A549 (cell line): ENCODE data around the gene INPP4B. TPM values are rescaled to one million over a fixed set of nuclear protein-coding genes. Genes with fewer than 3 reads are reported as not detected.
A peak's percentile ranks its signal among the peaks of the same experiment; 100 is the strongest.

ENCODE experiments used
- ATAC-seq, 2 experiments: fragments of 200-7000 bp in 1 of 2; fragments of >200 bp in 1 of 2; cut with Nextera tagmentation in 1 of 2; cut with Tn5 transposase in 1 of 2; 3 replicates each; pipeline versions ENCODE4 v1.8.0 to v1.9.1; 2018 to 2020; ENCODE audit warnings: mild to moderate bottlenecking in 1 of 2, moderate library complexity in 1 of 2
- CTCF ChIA-PET: fragments of 300-600 bp; sonication (Branson Sonifier 250); formaldehyde crosslinking; extraction: SDS; loops from one replicate; lab custom pipeline; 2021; ENCODE audit warnings: antibody characterized with exemption, inconsistent platforms; lab: Yijun Ruan, JAX
- POLR2A ChIA-PET: fragments of 350-600 bp; formaldehyde crosslinking; extraction: SDS; loops from one replicate; lab custom pipeline; 2021; ENCODE audit warnings: antibody characterized with exemption, inconsistent platforms; lab: Yijun Ruan, JAX
- DNase-seq, 2 experiments: peaks; one replicate each; pipeline versions ENCODE4 v3.0.0 to v3.0.0-alpha.2; 2011 to 2016; ENCODE audit warnings: low read depth in 1 of 2, low spot score in 1 of 2
- FAIRE-seq: peaks from 2 replicates; lab custom pipeline; 2011; peaks lifted over from hg19 to GRCh38; lab: Jason Lieb, UNC
- H3K27ac ChIP-seq, 2 experiments: fragments of >200 bp; sonication (Bioruptor Twin); formaldehyde crosslinking; 3 replicates each; pipeline ENCODE4 v1.5.1; 2016 to 2017
- H3K4me1 ChIP-seq: fragments of >200 bp; sonication (Bioruptor Twin); formaldehyde crosslinking; 3 replicates; pipeline ENCODE4 v1.6.1; 2016
- H3K4me2 ChIP-seq: fragments of >200 bp; sonication (Bioruptor Twin); formaldehyde crosslinking; 3 replicates; pipeline ENCODE4 v1.6.1; 2016
- H3K4me3 ChIP-seq: fragments of >200 bp; sonication (Bioruptor Twin); formaldehyde crosslinking; 3 replicates; pipeline ENCODE4 v1.5.1; 2016
- H3K9me3 ChIP-seq: fragments of >200 bp; sonication (Bioruptor Twin); formaldehyde crosslinking; 3 replicates; pipeline ENCODE4 v1.6.1; 2016
- BHLHE40 ChIP-seq: IDR thresholded peaks from 2 replicates; pipeline ENCODE4 v1.6.1; 2012; ENCODE audit warnings: low read depth, low read length, inconsistent platforms
- CBX2 ChIP-seq: fragments of 200-600 bp; sonication (generic); IDR thresholded peaks from 2 replicates; pipeline ENCODE4 v1.6.1; 2016; ENCODE audit warnings: low read depth, mild to moderate bottlenecking, borderline replicate concordance
- CBX8 ChIP-seq: fragments of 200-600 bp; sonication (generic); IDR thresholded peaks from 2 replicates; pipeline ENCODE4 v1.6.1; 2016
- CHD2 ChIP-seq: fragments of 150-350 bp; IDR thresholded peaks from 2 replicates; pipeline ENCODE4 v1.6.1; 2014; ENCODE audit warnings: low read length; ENCODE audit not compliant: partially characterized antibody
- EHF ChIP-seq: fragments of 250-450 bp; sonication (Bioruptor Pico); IDR thresholded peaks from 2 replicates; pipeline ENCODE4 v1.5.0; 2020; ENCODE audit warnings: mild to moderate bottlenecking
- ESRRA ChIP-seq: fragments of 150-350 bp; IDR thresholded peaks from 2 replicates; pipeline ENCODE4 v1.6.1; 2014; ENCODE audit warnings: mild to moderate bottlenecking, low read length, borderline replicate concordance
- FOSB ChIP-seq: fragments of 250-450 bp; sonication (Bioruptor Pico); IDR thresholded peaks from 2 replicates; pipeline ENCODE4 v1.5.0; 2020; ENCODE audit warnings: mild to moderate bottlenecking, moderate library complexity
- HOXB13 ChIP-seq: fragments of 250-450 bp; sonication (Bioruptor Pico); IDR thresholded peaks from 2 replicates; pipeline ENCODE4 v1.5.0; 2020; ENCODE audit warnings: low read depth, mild to moderate bottlenecking, moderate library complexity
- HOXB5 ChIP-seq: fragments of 250-450 bp; sonication (Bioruptor Pico); IDR thresholded peaks from 2 replicates; pipeline ENCODE4 v1.5.0; 2020; ENCODE audit warnings: mild to moderate bottlenecking, moderate library complexity
- JUN ChIP-seq, 2 experiments: fragments of >200 bp; sonication (Bioruptor Twin); formaldehyde crosslinking; IDR thresholded peaks; 2 replicates in 1 of 2; 3 replicates in 1 of 2; pipeline ENCODE4 v1.6.1; 2016 to 2017
- JUNB ChIP-seq: fragments of >200 bp; sonication (Bioruptor Twin); formaldehyde crosslinking; IDR thresholded peaks from 2 replicates; pipeline ENCODE4 v1.6.1; 2016
- MYC ChIP-seq: IDR thresholded peaks from 2 replicates; pipeline ENCODE4 v1.6.1; 2012; ENCODE audit warnings: mild to moderate bottlenecking, inconsistent platforms, low read length, improper control_type of control experiment, borderline replicate concordance
- NPAS2 ChIP-seq: fragments of 250-450 bp; sonication (Bioruptor Pico); IDR thresholded peaks from 2 replicates; pipeline ENCODE4 v1.8.0; 2022; ENCODE audit warnings: mild to moderate bottlenecking, moderate library complexity, borderline replicate concordance
- PHF8 ChIP-seq: fragments of 200-600 bp; sonication (generic); IDR thresholded peaks from 2 replicates; pipeline ENCODE4 v1.6.1; 2016; ENCODE audit warnings: low read depth, mild to moderate bottlenecking, antibody characterized with exemption, moderate library complexity, borderline replicate concordance
- POLR2A ChIP-seq: IDR thresholded peaks from 2 replicates; pipeline ENCODE4 v1.6.1; 2012; ENCODE audit warnings: mild to moderate bottlenecking, low read length
- RCOR1 ChIP-seq: fragments of 150-350 bp; IDR thresholded peaks from 2 replicates; pipeline ENCODE4 v1.6.1; 2014; ENCODE audit warnings: antibody characterized with exemption, low read length, low read depth
- RFX5 ChIP-seq: fragments of 450-650 bp; IDR thresholded peaks from 2 replicates; pipeline ENCODE4 v1.7.1; 2014; ENCODE audit warnings: antibody characterized with exemption, mild to moderate bottlenecking, moderate library complexity
- SREBF2 ChIP-seq: fragments of 450-650 bp; IDR thresholded peaks from 2 replicates; pipeline ENCODE4 v1.6.1; 2014; ENCODE audit warnings: mild to moderate bottlenecking, moderate library complexity
- ZC3H11A ChIP-seq: fragments of 450-650 bp; IDR thresholded peaks from 2 replicates; pipeline ENCODE4 v1.6.1; 2014; ENCODE audit warnings: antibody characterized with exemption, mild to moderate bottlenecking
- ZFP36 ChIP-seq: fragments of 450-650 bp; IDR thresholded peaks from 2 replicates; pipeline ENCODE4 v1.6.1; 2014; ENCODE audit warnings: borderline replicate concordance; ENCODE audit not compliant: partially characterized antibody
- WGBS: methylation state at CpG from one replicate; pipeline ENCODE4 v1.1.6; 2017; ENCODE audit errors: missing lambda C conversion rate; 5-methylcytosine and 5-hydroxymethylcytosine counted together
- polyA plus RNA-seq, 4 experiments: library from polyadenylated mRNA; depleted of rRNA in 3 of 4; stranded (reverse); fragments of >200 nt; fragmentation: RNase III in 1 of 4; extraction: RNeasy Plus Mini Kit Qiagen cat#74134 plus additional on column Dnase treatment in 1 of 4; gene quantifications; 2 replicates in 3 of 4; 3 replicates in 1 of 4; pipeline ENCODE4 v1.2.3, GENCODE V29; 2011 to 2017
- TF ChIP-seq, protein P1 (sequence below): IDR thresholded peaks from 2 replicates; pipeline ENCODE4 v1.6.1; 2012; ENCODE audit warnings: low read depth, borderline replicate concordance
- TF ChIP-seq, protein P2 (sequence below): fragments of >200 bp; sonication (Bioruptor Twin); formaldehyde crosslinking; IDR thresholded peaks from 3 replicates; pipeline ENCODE4 v1.6.1; 2016
- TF ChIP-seq, protein P3 (sequence below): IDR thresholded peaks from 2 replicates; pipeline ENCODE4 v1.6.1; 2012
- TF ChIP-seq, protein P4 (sequence below): fragments of 250-450 bp; sonication (Bioruptor Pico); IDR thresholded peaks from 2 replicates; pipeline ENCODE4 v1.5.0; 2020; ENCODE audit warnings: low read depth, mild to moderate bottlenecking, moderate library complexity

INPP4B gene
- polyA plus RNA-seq, 2 of the 4 experiments (the other 2 are of a cell fraction) = 7.2 to 14.9 TPM

DNA sequence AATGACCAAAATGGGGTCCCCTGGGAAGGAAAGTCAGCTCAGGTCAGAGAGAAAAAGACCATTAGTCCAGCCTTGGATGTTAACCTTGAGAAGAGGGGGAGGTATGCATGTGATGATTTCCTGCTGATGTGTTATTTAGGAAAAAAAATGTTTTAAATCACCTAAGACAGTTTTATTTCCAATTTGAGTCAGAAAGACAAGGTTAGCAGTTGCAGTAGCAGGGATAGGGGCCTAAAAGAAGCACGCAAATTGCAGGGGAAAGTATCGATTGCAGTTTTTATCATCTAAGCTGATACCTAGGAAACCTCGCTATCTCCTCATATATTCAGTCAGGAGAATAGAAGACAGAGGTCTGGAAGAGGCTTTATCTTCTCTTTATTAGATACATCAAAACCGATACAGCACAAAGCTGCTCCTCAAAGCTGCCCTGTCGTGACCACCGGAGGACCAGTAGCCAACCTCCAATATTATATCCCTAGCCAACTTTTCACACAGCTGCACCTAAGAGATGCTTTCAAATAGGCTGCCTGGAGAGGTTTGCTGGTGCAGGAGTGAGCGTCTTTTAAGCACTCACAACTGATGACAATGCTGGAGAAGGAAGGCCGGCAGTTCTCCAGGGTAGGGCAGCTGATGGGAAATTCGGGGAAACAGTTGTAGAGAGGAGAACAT, 289.4 kb downstream of the INPP4B start:
- CTCF ChIA-PET = interaction anchor here (0.7 to 1.6 kb wide), 3 partner anchors 10 to 204 kb away, joined by 3 read pairs; no protein-coding TSS in a partner anchor
- Histone ChIP-seq H3K4me2 (no peak overlapping the region), H3K4me1 (peaks cover 15% of the 10 kb centered on the region), H3K4me3 (no peak overlapping the region), H3K9me3 (no peaks in the 10 kb centered on the region), H3K27ac (peak overlapping the region in 1 of 2 experiments; percentile 51; a peak in 1 of 6 replicates)
- POLR2A ChIA-PET = no interaction called here
- FAIRE-seq (no peak), DNase-seq (no peak), ATAC-seq (no peak)
- TF ChIP-seq EHF (CRISPR knock-in tag) = no peak
- no peak for TF ChIP-seq JUN (IDR thresholded peaks at IDR 0.05)
- no peak for TF ChIP-seq HOXB13
- no peak for TF ChIP-seq RFX5
- no peak for TF ChIP-seq ZC3H11A
- TF ChIP-seq, protein P1, sequence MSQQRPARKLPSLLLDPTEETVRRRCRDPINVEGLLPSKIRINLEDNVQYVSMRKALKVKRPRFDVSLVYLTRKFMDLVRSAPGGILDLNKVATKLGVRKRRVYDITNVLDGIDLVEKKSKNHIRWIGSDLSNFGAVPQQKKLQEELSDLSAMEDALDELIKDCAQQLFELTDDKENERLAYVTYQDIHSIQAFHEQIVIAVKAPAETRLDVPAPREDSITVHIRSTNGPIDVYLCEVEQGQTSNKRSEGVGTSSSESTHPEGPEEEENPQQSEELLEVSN = no peak
- no peak for TF ChIP-seq ESRRA
- 89% methylated on average over 9 of the region's 9 CpGs for WGBS

DNA sequence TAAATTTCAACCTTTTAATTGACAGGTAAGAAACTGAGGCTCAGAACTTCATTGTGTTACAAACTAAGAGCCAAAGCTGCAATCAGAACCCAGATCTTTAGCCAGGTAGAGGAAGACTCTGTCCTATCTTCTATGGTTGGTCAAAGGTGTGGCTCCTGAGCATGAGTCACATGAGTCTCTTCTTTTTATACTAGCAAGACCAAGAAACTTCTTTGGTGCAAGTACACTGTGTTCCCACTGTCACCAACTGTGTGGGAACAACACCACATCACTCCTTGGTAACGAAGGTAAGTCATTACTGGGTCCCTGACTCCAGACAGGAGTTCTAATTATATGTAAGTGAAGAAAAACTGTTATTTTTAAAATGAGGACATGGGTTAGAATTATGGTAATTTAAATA, 290.1 kb downstream of the INPP4B start:
- Histone ChIP-seq H3K9me3 (no peaks in the 10 kb centered on the region), H3K4me2 (no peak overlapping the region), H3K27ac (peak overlapping the region in 1 of 2 experiments; percentile 51; a peak in 1 of 6 replicates), H3K4me1 (peaks cover 22% of the 10 kb centered on the region), H3K4me3 (no peak overlapping the region)
- WGBS = 61% methylated on average over 1 of the region's 1 CpG
- FAIRE-seq (no peak), ATAC-seq (no peak), DNase-seq (no peak)
- ChIA-PET CTCF (interaction anchor here (1.6 kb wide), 1 partner anchor 15 kb away, joined by 3 read pairs; no protein-coding TSS in a partner anchor), POLR2A (no interaction called here)
- no peak for TF ChIP-seq CBX8
- TF ChIP-seq JUN (IDR thresholded peaks at IDR 0.05) = no peak
- TF ChIP-seq, protein P2, sequence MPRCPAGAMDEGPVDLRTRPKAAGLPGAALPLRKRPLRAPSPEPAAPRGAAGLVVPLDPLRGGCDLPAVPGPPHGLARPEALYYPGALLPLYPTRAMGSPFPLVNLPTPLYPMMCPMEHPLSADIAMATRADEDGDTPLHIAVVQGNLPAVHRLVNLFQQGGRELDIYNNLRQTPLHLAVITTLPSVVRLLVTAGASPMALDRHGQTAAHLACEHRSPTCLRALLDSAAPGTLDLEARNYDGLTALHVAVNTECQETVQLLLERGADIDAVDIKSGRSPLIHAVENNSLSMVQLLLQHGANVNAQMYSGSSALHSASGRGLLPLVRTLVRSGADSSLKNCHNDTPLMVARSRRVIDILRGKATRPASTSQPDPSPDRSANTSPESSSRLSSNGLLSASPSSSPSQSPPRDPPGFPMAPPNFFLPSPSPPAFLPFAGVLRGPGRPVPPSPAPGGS = no peak
- TF ChIP-seq CHD2 = no peak
- no peak for TF ChIP-seq SREBF2
- no peak for TF ChIP-seq RFX5
- TF ChIP-seq JUNB = no peak
- TF ChIP-seq, protein P3, sequence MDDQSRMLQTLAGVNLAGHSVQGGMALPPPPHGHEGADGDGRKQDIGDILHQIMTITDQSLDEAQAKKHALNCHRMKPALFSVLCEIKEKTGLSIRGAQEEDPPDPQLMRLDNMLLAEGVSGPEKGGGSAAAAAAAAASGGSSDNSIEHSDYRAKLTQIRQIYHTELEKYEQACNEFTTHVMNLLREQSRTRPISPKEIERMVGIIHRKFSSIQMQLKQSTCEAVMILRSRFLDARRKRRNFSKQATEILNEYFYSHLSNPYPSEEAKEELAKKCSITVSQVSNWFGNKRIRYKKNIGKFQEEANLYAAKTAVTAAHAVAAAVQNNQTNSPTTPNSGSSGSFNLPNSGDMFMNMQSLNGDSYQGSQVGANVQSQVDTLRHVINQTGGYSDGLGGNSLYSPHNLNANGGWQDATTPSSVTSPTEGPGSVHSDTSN = no peak
- TF ChIP-seq FOSB (CRISPR knock-in tag) = no peak
- TF ChIP-seq ESRRA = no peak
- no peak for TF ChIP-seq MYC
- TF ChIP-seq RCOR1 = no peak
- no peak for TF ChIP-seq HOXB5 (CRISPR knock-in tag)
- no peak for TF ChIP-seq NPAS2

DNA sequence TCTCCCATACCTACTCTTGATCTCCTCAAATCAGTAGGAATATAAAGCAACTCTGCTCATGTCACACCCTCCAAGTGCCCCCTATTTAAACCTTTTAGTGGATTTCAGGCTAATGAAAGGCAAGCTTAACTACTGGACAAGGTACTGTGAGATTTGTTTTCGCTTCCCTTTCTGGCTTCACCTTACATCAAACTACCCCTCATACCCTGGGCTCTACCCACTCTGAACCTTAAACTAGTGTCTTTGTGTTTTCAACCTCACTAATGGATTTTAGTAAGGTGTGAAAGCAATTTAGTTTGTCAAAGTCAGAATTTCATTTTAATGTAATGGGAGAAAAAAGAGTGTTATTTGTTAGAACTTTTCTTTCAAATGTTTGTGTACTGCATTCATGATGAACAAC, 291.7 kb downstream of the INPP4B start:
- ChIA-PET POLR2A (no interaction called here), CTCF (no interaction called here)
- Histone ChIP-seq H3K27ac (no peak overlapping the region; a peak in 1 of 6 replicates), H3K4me2 (no peak overlapping the region), H3K4me3 (no peak overlapping the region), H3K4me1 (peaks cover 33% of the 10 kb centered on the region), H3K9me3 (no peaks in the 10 kb centered on the region)
- WGBS = 82% methylated on average over 1 of the region's 1 CpG
- ATAC-seq (no peak), DNase-seq (no peak), FAIRE-seq (no peak)
- TF ChIP-seq POLR2A (no peak), RFX5 (no peak), PHF8 (no peak), CHD2 (no peak), JUNB (no peak), ZFP36 (no peak), BHLHE40 (no peak), HOXB13 (no peak), NPAS2 (no peak), CBX2 (no peak)
- TF ChIP-seq, protein P3 = no peak
- TF ChIP-seq, protein P4, sequence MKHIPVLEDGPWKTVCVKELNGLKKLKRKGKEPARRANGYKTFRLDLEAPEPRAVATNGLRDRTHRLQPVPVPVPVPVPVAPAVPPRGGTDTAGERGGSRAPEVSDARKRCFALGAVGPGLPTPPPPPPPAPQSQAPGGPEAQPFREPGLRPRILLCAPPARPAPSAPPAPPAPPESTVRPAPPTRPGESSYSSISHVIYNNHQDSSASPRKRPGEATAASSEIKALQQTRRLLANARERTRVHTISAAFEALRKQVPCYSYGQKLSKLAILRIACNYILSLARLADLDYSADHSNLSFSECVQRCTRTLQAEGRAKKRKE = no peak
- TF ChIP-seq, protein P2 = no peak
